Right cardiac atrium (tissue), 5 donors: ENCODE measurements around the gene PLPP3. TPM values are rescaled to one million over a fixed set of nuclear protein-coding genes. Genes with fewer than 3 reads are reported as not detected.

ENCODE experiments used
- ATAC-seq, 2 donors: fragments of 200-7000 bp; cut with Tn5 transposase; one replicate each; pipeline versions ENCODE4 v1.8.0 to v1.9.1; 2020; ENCODE audit warnings: moderate library complexity in 2 of 2, mild to moderate bottlenecking in 1 of 2
- DNase-seq, 3 donors: peaks; one replicate each; pipeline ENCODE4 v3.0.0-alpha.2; 2020
- H3K27ac ChIP-seq: one replicate; pipeline ENCODE4 v1.5.1; 2013; ENCODE audit warnings: mild to moderate bottlenecking, low read length, control low read depth, moderate library complexity
- H3K27me3 ChIP-seq: one replicate; pipeline ENCODE4 v1.6.1; 2013; ENCODE audit not compliant: control insufficient read depth, insufficient read depth
- H3K4me1 ChIP-seq: one replicate; pipeline ENCODE4 v1.6.1; 2013; ENCODE audit warnings: low read length; ENCODE audit not compliant: control insufficient read depth, insufficient read depth
- H3K4me3 ChIP-seq: one replicate; pipeline ENCODE4 v1.5.1; 2013; ENCODE audit warnings: low read length, control low read depth
- H3K9me3 ChIP-seq: one replicate; pipeline ENCODE4 v1.6.1; 2013; ENCODE audit warnings: low read length; ENCODE audit not compliant: control insufficient read depth
- WGBS: extraction: QIAGEN DNeasy Blood & Tissue Kit; methylation state at CpG from one replicate; pipeline ENCODE4 v1.1.7; 2013; 5-methylcytosine and 5-hydroxymethylcytosine counted together
- intact Hi-C, 4 donors: fragments of 100-400 bp; cut with DNase I; formaldehyde crosslinking; loops; one replicate each; pipeline versions ENCODE4 v1.11.0 to v1.14.0; 2022 to 2023
- polyA plus RNA-seq: library from polyadenylated mRNA; stranded (reverse); fragments of 200-250 nt; gene quantifications from one replicate; pipeline ENCODE4 v1.2.3, GENCODE V29; 2013
- total RNA-seq, 4 donors: library from RNA; stranded (reverse); fragmentation: NEBNext Ultra II Directional; extraction: Animal tissue kit (Norgen Biotek cat#: 25700); gene quantifications; one replicate each; pipeline ENCODE4 v1.2.1, GENCODE V29; 2021
- donor health status: healthy with polysubstance abuse.
- donor health status: DM: no; HTN: yes; CAD: no.
- donor health status: DM: no; HTN: no; CAD: no.
- donor health status: DM: no; HTN: yes; CAD: no; lungs with severe emphysema.
- donor health status: DM: yes; HTN: yes; CAD: no.

Gene PLPP3
- total and polyA plus RNA-seq, 5 donors = 47.7 to 120 (median 91.3) TPM

GRCh38 chr1:56591909-56592308 lies 12.5 kb upstream of the PLPP3 start:
- intact Hi-C loops = no loop called here
- Histone ChIP-seq H3K27me3 (no peaks in the 10 kb centered on the region), H3K9me3 (no peaks in the 10 kb centered on the region), H3K4me1 (no peaks in the 10 kb centered on the region), H3K27ac (no peak overlapping the region), H3K4me3 (no peak overlapping the region)
- ATAC-seq (no peak), DNase-seq (no peak)
- WGBS = 46% methylated on average over 3 of the region's 3 CpGs

- Histone ChIP-seq H3K4me1 (no peaks in the 10 kb centered on the region), H3K27ac (no peak overlapping the region), H3K4me3 (no peak overlapping the region), H3K9me3 (no peaks in the 10 kb centered on the region), H3K27me3 (no peaks in the 10 kb centered on the region)
- WGBS = 77% methylated on average over 3 of the region's 3 CpGs
- DNase-seq (no peak), ATAC-seq (no peak)
- intact Hi-C loops = no loop called here
Measured at GRCh38 chr1:56590520-56591011, 11.2 kb upstream of the PLPP3 start.

- Histone ChIP-seq H3K4me1 (no peaks in the 10 kb centered on the region), H3K4me3 (no peak overlapping the region), H3K27ac (no peak overlapping the region), H3K9me3 (no peaks in the 10 kb centered on the region), H3K27me3 (no peaks in the 10 kb centered on the region)
- no peak for ATAC-seq
- DNase-seq = no peak
- intact Hi-C loops = loop anchor here in 3 of 4 donors (5.0 to 10.0 kb wide), 5 partner anchors 1212 to 1445 kb away; no protein-coding TSS in a partner anchor
- 94% methylated on average over 2 of the region's 2 CpGs for WGBS
Measured at GRCh38 chr1:56589369-56589768, 10.0 kb upstream of the PLPP3 start.

GRCh38 chr1:56586502-56586901 lies 7.1 kb upstream of the PLPP3 start:
- no peaks in the 10 kb centered on the region for H3K4me1 ChIP-seq
- H3K27me3 ChIP-seq = no peaks in the 10 kb centered on the region
- WGBS = 92% methylated on average over 5 of the region's 5 CpGs
- no peaks in the 10 kb centered on the region for H3K9me3 ChIP-seq
- no peak overlapping the region for H3K27ac ChIP-seq
- no peak for ATAC-seq
- intact Hi-C loops = loop anchor here in 3 of 4 donors (5.0 to 10.0 kb wide), 5 partner anchors 1209 to 1442 kb away; no protein-coding TSS in a partner anchor
- H3K4me3 ChIP-seq = no peak overlapping the region
- no peak for DNase-seq

DNA sequence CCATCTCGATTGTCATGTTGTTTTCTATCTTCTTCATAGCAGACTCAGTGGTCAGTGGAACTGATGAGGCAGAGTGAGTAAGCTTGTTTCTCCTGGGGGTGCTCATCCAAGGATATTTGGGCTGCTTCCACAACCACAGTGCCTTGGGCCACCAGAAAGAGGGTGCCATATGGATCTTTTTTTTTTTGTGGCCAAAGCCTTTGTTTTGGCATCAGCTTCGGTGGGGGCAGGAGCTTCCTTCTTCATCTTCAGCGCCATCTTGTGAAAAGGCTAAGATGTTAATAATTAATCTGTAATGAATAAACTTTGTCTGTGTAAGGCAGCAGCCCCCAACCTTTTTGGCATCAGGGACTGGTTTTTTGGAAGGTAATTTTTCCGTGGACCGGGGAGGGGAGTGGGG lies 6.6 kb upstream of the PLPP3 start:
- H3K4me1 ChIP-seq = no peaks in the 10 kb centered on the region
- intact Hi-C loops = loop anchor here (2.0 to 10.0 kb wide), 6 partner anchors 1209 to 1441 kb away; no protein-coding TSS in a partner anchor
- DNase-seq (no peak), ATAC-seq (no peak)
- H3K4me3 ChIP-seq = no peak overlapping the region
- 83% methylated on average over 5 of the region's 5 CpGs for WGBS
- no peaks in the 10 kb centered on the region for H3K9me3 ChIP-seq
- no peak overlapping the region for H3K27ac ChIP-seq
- H3K27me3 ChIP-seq = no peaks in the 10 kb centered on the region

DNA sequence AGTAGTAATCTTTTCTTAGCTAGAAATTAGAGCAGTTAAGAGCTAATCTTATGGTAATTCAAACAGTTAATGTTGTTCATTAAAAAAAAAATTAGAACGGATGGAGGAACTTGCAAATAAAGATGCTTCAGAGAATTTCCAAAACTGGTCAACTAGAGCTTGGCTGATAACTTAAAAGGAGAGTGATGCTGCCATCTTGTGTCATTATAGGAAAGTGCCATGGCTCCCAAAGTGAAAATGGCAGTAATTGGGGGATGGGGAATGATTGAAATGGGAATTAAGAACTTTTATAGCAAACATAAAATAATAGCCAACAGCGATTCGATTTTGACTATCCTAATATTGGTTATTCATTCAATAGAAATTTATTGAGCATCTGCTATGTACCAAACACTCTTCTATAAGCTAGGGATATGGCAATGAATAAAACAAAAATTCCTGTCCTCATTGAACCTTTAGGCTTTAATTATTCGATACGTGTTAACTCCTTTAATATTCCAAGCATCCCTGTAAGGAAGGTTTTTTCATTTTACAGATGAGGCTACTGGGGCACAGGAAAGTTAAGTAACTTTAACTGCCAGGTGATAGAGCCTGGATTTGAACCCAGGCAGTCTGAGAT lies 5.7 kb upstream of the PLPP3 start:
- no peak for DNase-seq
- H3K9me3 ChIP-seq = no peaks in the 10 kb centered on the region
- intact Hi-C loops = loop anchor here (2.0 to 10.0 kb wide), 6 partner anchors 1208 to 1440 kb away; no protein-coding TSS in a partner anchor
- 24% methylated on average over 5 of the region's 5 CpGs for WGBS
- no peak overlapping the region for H3K4me3 ChIP-seq
- no peak overlapping the region for H3K27ac ChIP-seq
- peak; percentile 54 to 67 for ATAC-seq
- no peaks in the 10 kb centered on the region for H3K27me3 ChIP-seq
- no peaks in the 10 kb centered on the region for H3K4me1 ChIP-seq

GRCh38 chr1:56583957-56584468 lies 4.7 kb upstream of the PLPP3 start:
- WGBS = 83% methylated on average over 2 of the region's 2 CpGs

DNA sequence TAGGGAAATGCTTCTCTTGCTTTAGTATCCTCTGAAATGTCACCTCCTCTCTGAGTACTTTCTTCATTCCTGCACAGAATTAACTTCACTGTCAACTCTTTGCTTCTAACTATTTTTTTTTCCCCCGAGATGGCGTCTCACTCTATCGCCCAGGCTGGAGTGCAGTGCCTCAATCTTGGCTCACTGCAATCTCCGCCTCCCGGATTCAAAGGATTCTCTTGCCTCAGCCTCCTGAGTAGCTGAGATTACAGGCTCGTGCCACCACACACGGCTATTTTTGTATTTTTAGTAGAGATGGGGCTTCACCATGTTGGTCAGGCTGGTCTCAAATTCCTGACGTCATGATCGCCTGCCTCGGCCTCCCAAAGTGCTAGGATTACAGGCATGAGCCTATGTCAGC lies 1.4 kb upstream of the PLPP3 start:
- no peaks in the 10 kb centered on the region for H3K27me3 ChIP-seq
- no peaks in the 10 kb centered on the region for H3K9me3 ChIP-seq
- intact Hi-C loops = loop anchor here in 3 of 4 donors (5.0 to 10.0 kb wide), 3 partner anchors 1206 to 1436 kb away; no protein-coding TSS in a partner anchor
- no peak overlapping the region for H3K4me3 ChIP-seq
- H3K27ac ChIP-seq = no peak overlapping the region
- 87% methylated on average over 10 of the region's 10 CpGs for WGBS
- no peak for ATAC-seq
- no peak for DNase-seq
- H3K4me1 ChIP-seq = no peaks in the 10 kb centered on the region

More at GRCh38 chr1:56583957-56584468, 4.7 kb upstream of the PLPP3 start:
- DNase-seq (no peak), ATAC-seq (no peak)
- Histone ChIP-seq H3K4me1 (no peaks in the 10 kb centered on the region), H3K27ac (no peak overlapping the region), H3K4me3 (no peak overlapping the region), H3K9me3 (no peaks in the 10 kb centered on the region), H3K27me3 (no peaks in the 10 kb centered on the region)
- intact Hi-C loops = loop anchor here in 3 of 4 donors (2.0 to 10.0 kb wide), 4 partner anchors 1209 to 1439 kb away; no protein-coding TSS in a partner anchor

GRCh38 chr1:56578138-56578962 lies 1.0 kb downstream of the PLPP3 start:
- Histone ChIP-seq H3K27ac (peak overlapping the region; percentile 91), H3K27me3 (no peaks in the 10 kb centered on the region), H3K4me1 (peaks cover 4% of the 10 kb centered on the region), H3K4me3 (peak overlapping the region; percentile 84), H3K9me3 (no peaks in the 10 kb centered on the region)
- DNase-seq (peak; percentile 55 to 83 (median 78)), ATAC-seq (peak; percentile 61 to 68)
- under 1% methylated on average over 64 of the region's 64 CpGs for WGBS
- intact Hi-C loops = loop anchor here (5.0 to 10.0 kb wide), 7 partner anchors 64 to 166 kb away; no protein-coding TSS in a partner anchor

DNA sequence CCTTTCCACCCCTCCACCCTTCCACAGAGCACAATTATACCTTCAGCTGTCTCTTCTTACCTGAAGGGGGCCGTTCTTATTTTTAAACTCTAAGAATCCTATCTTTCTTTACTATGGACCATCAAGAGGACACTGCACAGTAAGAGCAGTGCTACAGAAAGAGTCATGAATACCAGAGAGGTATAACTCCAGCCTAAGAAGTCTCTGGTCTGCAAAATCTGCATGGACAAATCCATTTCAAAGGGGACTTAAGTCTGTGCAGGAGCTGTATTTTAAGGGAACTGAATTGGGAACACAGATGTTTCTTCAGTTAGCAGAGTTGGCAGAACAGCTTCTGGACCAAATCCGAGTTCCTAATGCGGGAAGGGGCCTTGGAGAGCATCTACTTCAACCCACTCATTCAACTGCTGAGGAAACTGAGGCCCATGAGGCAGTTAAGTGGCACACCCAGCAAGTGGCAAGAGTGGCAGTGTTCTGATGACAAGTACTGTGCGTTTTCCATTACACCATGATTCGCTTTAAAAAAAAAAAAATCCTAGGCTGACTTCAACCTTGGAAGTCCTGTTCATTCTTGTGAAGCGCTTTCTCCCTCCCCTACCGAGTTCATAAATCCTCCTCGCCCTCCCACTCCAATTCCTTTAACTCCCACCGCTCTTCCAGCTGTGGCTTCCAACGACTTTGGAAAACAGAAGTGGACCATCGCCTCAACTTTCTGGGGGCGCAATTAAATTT lies 1.8 kb downstream of the PLPP3 start:
- Histone ChIP-seq H3K9me3 (no peaks in the 10 kb centered on the region), H3K27me3 (no peaks in the 10 kb centered on the region), H3K4me3 (peak overlapping the region; percentile 84), H3K4me1 (peaks cover 4% of the 10 kb centered on the region), H3K27ac (peak overlapping the region; percentile 91)
- DNase-seq (no peak), ATAC-seq (peak in 1 of 2 donors; percentile 1)
- intact Hi-C loops = loop anchor here (5.0 to 10.0 kb wide), 7 partner anchors 63 to 165 kb away; no protein-coding TSS in a partner anchor
- WGBS = 8% methylated on average over 12 of the region's 12 CpGs
